Measurements from ENCODE around the gene MPC1.
"Not testable (repeated sequence)": the region's sequence is repeated elsewhere in the genome, so short reads cannot be mapped to it uniquely, and the experiment has no call there.

MPC1 gene

DNA sequence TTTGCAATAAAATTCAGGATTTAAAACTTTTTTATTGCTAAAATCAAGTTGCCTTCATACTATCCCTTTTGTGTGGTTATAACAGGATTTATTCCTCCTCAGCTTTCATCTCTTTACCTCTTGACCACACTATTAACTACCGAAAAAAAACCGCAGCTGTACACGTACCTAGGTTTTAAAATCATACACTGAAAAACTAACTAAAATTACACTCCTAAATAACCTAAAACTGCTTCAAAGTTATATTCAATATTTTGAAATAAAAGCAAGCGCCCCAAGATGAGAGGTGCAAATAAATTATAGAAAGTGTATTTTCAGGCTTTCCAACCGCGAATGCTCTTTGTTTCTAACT is 1.4 kb downstream of the MPC1 start:
- no peak for DNase-seq (ENCODE audit: low read depth in 2 of 2)

DNA sequence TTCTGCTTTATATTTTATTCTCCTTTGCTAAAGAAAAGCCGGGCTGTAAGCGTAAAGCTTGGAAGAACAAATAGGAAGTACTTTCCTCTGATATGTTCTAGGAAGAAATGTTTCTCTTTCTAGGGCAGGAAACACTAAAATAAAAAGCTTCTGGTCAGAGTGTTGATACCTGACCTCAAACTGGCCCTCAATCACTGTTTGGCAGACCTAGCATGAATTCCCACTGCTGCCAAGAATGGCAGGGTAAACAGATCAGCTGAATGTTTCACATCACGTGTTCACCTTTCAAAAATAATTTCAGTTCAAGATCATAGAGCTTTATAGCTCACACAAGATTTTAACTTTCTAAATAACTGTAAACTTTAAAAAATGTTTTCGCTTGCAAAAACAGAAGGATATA is 2.9 kb downstream of the MPC1 start:
- DNase-seq (ENCODE audit: low read depth in 2 of 2): no peak

DNA sequence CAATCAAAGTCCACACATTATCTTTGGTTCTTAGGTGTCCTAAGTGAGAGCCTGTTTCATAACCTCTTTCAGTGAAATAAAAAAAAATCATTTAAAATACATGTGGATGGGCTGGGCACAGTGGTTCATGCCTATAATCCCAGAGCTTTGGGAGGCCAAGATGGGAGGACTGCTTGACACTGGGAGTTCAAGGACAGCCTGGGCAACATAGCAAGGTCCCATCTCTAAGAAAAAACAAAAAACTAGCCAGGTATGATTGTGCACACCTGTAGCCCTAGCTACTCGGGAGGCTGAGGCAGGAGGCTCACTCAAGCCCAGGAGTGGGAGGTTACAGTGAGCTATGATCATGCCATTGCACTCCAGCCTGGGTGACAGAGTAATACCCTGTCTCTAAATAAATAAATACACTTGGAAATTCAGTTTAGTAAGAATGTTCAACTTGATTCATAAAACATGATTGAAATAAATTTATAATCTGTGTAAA is 3.6 kb downstream of the MPC1 start:
- no peak for DNase-seq (ENCODE audit: low read depth in 2 of 2)

DNA sequence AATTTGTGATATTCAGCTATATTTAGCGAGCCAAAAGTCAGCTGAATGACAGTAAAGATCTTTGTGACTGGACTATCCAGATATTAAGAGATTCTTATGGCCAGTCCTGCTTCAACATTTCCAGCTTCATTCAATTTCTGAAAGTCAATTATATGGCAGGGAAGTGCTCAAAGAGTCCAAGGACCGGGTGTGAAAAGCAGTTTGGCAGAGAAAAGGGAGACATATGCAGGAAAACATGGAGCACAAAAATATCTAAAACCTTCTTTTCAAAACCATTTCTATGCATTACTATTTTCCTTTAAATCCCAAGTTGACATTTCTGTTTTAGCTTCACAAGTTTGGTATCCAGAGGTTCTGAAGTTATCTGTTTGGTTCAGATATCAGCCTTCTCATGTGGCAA is 5.0 kb downstream of the MPC1 start:
- no peak for DNase-seq (ENCODE audit: low read depth in 2 of 2)

DNA sequence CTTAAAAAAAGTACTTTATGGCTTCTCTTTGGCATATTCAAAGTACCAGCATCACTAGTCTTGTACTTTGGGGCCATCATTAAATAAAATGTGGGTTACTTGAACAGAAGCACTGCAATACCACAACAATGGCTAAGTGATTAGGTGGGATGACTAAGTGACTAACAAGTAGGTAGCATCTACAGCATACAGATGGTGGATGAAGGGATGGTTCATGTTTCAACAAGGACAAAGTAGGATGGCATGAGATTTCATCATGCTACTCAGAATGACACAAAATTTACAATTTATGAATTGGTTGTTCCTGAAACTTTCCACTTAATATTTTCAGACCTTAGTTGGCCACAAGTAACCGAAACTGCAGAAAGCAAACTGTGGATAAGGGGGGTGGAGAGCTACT is 7.7 kb downstream of the MPC1 start:
- no peak for DNase-seq (ENCODE audit: low read depth in 2 of 2)

DNA sequence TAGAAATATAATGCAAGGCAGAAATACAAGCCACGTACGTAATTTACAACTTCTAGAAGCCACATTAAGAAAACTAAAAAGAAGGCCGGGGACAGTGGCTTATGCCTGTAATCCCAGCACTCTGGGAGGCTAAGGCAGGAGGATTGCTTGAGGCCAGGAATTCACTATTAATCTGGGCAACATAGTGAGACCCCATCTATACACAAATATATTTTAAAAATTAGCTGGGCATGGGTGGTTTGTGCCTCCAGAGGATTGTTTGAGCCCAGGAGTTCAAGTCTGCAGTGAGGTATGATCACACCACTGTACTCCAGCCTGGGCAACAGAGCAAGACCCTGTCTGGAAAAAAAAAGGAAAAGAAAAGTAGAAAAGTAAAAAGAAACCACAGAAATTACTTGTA is 12.3 kb downstream of the MPC1 start:
- no peak for DNase-seq (ENCODE audit: low read depth in 2 of 2)

DNA sequence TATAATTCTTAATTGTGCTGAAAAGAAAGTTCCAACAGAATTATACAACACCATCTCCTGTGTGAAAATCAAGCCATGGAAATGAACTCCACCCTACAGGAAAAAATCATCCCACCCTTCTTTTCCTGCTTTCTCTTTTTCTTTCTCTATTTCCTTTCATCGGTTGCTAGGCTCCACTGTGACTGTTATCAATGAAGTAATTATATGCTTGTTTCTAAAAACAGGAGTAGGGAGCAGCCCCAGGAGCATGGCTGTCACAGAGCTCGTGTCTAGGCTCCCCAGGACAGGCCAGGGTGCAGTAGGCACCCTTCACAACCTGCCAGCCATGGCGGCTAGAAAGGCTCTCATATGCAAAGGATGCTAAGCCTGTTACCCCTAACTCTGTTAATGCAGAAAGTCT is 13.0 kb downstream of the MPC1 start:
- DNase-seq (ENCODE audit: low read depth in 2 of 2): no peak

DNA sequence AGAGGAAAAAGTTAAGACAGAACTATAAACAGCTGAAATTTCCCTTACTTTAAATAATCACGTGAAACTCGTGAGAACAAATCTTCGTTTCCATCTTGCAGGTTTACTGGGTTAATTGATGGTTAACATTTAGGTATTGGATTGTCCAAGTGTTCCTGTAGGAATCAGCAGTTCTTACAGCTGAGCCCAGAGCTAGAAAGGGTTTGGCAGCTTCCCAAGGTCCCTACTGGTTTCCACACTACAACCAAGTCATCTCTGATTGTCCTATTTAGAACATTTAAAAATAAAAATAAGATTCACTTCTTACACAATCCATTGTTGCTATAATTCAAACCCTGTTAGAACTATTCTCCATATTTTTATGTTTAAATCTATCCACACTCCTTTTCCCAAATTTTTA is 15.8 kb downstream of the MPC1 start:
- no peak for DNase-seq (ENCODE audit: low read depth in 2 of 2)

DNA sequence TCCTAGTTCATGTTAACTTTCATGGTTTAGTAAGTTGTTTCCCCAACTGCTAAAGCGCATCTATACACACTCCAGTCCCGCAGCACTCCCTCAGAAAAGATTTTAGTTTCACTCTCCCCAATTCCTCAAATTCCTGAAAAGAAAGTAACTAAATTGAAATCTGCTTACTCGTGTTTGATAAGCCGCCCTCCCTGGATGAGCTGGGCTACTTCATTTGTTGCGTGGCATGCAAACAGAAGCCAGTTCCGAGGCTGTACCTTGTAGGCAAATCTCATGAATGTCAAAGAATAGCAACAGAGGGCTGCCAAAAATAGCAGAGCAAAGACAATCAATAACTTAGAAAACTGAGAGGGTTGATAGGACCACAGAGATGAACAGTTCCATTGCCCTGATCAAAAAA is 16.9 kb downstream of the MPC1 start:
- DNase-seq (ENCODE audit: low read depth in 2 of 2): no peak

DNA sequence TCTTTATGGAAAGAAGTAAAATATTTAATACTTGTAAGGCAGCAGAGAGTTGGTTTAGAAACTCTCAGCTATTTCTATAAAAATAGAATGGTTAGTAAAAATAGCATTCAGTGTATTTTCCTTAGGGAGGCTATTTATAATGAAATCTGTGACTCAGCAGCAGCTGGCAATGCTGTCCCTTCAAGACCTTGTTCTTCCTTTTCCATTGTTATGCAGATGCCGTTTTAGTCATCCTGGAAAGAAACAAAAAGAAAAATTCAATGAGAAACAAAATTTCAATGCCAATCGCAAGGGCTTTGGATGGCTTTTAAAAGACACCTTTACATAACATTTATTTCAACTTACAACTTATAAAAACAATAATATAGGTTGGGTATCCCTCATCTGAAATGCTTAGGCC is 17.5 kb downstream of the MPC1 start:
- no peak for DNase-seq (ENCODE audit: low read depth in 2 of 2)

DNA sequence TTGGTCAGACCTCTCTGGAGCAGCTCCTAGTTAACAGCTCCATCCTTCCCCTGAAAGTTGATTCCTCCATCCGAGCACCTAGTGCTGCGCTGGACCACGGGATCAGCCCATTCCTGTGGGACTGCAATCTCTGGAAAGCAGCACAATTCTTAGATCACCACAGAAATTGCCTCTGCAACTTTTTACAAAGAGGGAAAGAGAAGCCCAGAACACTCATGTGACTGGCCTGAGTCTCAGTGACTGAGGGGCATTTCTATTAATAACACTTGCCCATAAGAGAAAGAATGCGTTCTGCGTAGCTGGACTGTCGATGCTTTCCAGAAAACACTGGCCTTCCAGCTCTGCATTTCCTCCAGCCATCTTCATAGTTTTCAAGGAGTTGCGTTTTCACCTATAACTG is 18.3 kb downstream of the MPC1 start:
- DNase-seq (ENCODE audit: low read depth in 2 of 2): no peak

DNA sequence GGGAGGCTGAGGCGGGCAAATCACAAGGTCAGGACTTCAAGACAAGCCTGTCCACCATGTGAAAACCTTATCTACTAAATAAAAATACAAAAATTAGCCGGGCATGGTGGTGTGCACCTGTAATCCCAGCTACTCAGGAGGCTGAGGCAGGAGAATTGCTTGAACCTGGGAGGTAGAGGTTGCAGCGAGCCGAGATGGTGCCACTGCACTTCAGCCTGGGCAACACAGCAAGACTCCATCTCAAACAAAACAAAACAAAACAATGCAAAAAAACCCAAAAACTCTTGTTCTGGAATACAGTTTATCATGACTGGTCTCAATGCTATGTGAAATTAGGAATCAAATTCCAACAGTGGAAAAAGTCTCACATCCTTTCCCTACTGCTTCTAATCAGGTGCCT is 20.3 kb downstream of the MPC1 start:
- not testable (repeated sequence) for DNase-seq (ENCODE audit: low read depth in 2 of 2)

DNA sequence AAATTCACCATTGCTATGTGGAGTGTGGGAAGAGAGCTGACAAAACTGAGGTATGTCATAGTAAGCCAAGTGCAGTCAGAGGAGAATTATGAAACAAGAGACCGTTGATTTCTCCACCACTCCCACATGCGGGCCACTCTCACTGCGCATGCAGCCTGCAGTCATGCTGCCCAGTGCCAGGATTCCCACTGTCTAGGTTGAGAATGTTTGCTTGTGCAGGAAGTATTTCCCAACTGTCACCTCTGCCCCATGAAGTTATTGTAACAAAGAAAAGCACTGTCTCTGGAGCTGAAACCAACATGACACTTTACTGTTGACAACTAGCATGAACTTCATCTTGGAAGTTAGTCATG is 21.7 kb downstream of the MPC1 start:
- no peak for DNase-seq (ENCODE audit: low read depth in 2 of 2)

DNA sequence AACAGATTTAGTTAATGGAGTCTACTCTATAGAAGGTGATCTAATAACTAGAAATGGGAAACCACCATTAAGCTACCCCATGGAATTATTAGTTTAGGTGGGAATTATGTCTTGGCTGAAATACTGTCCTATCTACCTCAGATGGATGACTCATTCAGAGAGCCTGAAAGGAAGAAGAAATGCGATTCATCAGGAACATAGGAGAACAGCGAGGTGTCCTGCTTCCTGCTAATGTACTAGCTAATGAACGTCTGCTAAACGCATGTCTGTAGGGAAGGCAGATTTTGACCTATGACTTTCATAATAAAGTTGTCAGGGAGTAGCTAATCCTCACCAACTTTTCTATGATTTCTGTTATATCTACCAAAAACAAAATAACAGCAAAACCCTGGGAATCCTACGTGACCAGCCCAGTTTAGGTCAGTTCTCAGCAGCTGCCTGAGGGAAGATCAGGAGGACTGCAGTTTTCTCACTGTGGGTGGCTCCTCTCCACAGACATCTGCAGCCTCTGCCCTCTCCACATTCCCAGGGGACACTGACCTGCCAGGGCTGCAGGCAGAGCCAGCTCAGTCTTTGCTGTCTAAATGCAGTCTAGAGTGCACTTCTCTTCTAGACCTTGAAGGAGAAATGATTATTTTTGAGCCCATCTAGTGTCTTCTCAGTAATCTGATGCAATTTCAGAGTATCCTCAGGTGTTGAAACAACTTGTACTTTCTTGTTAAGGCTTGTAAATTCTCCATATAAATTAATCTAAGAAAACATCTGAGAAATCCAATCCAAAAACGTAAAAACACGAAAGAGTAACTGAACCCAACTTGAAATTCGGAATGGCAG is 22.3 kb downstream of the MPC1 start:
- no peak for DNase-seq (ENCODE audit: low read depth in 2 of 2)

DNA sequence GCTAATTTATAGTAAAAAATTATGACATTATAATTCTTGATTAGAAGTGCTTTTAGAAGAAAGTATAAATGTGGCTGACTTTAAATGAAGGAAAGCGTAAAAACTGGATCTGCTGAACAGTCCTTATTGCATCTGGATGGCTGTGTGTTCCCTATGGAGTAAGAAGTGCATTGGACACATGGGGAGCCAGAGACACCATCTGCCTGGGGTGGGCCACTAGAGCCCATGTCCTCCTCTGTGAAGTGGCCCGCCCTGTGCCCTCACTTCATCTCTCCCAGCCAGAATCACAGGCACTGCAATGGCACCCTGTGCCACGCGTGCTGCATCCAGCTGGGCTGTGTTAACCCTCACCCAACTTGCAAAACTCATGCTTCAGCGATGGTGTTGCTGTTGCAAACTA is 27.2 kb downstream of the MPC1 start:
- no peak for DNase-seq (ENCODE audit: low read depth in 2 of 2)

DNA sequence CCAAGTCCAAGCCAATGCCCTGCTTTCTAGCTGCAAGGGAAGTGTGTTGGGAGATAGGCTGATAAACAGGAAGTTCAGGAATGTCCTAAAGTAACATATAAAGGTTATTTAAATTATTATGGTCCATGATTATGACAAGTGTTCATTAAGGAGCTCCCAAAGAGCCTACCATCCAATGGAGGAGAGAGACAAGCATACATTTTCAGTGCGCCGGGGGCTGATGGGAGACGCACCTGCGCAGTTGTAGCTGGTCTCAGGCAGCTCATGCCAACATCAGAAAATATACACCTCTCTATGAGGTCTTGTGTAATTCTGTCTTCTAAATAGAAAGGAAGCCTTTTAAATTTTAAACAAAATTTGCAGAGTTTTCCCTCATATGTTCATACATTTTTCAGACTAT is 27.8 kb downstream of the MPC1 start:
- no peak for DNase-seq (ENCODE audit: low read depth in 2 of 2)

DNA sequence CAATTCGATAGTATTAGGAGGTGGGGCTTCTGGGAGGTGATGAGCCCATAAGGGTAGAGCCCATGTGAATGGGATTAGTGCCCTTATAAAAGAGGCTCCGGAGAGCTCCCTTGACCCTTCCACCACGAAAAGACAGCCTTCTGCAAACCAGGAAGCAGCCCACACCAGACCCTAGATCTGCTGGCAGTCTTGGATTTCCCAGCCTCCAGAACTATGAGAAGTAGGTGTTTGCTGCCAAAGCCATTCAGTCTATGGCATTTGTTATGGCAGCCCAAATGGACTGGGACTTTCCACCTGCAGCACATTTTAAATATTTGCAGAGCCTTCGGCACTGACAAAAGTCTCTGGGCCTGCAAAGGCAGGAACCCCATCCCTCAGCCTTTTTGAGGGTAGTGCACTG is 28.6 kb downstream of the MPC1 start:
- DNase-seq (ENCODE audit: low read depth in 2 of 2): no peak

DNA sequence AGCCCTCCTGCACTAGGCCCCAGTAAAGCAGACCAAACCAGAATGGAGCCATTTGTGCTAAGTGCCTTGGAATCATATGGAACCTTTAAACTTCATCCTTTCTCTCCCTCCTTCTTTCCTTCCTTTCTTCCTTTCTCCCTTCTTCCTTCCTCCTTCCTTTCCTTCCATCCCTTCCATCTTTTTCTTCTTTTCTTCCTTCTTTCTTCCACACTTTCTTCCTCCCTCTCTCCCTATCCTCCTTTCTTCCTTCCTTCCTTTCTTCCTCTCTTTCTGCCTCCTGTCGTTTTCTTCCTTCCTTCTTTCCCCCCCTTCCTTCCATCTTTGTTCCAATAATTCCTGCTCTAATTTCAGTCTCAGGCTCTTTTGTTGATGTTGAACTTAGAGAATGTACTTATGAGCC is 29.2 kb downstream of the MPC1 start:
- no peak for DNase-seq (ENCODE audit: low read depth in 2 of 2)

DNA sequence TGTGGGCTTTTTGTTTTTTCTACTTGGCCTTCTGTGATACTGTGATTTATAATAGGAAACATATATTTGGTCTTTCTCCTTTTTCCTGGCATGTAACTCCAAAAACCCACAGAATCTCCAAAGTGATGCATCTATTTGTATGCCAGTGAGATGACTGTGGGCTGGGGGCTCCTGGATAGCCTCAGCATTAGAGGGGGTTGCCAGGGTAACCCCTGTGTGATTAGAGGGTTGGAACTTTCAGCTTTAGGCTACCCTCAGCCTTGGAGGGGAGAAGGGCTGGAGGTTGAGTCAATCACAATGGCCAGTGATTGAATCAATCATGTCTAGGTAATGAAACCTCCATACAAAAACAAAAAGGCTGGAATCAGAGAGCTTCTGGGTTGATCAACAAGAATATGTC is 29.8 kb downstream of the MPC1 start:
- no peak for DNase-seq (ENCODE audit: low read depth in 2 of 2)

DNA sequence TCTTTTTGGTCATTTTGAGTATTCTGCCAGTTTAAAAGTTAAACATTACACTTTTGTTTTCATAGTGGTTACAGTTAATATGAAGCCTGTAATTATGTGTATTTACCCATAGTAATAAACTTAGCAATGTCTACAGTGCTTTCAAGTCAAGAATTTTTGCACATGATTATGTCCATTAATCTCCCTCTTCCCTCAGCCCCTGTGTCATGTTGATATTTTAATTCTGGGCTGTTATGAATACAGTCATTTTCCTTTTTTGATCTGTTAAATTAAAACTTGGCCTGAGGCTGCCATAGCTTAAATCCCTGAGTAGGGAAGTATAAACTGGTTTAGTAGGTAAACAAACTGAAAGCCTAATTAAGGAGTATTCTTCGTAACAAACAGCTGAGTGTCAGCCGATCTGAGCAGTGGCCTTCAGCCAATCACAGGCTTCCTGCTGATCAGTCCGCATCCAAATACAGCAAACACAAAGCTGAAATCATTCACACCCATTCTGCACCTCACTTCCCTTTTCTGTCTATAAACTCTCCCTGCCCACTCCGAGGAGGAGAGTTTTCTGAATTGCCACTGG is 30.9 kb downstream of the MPC1 start:
- no peak for DNase-seq (ENCODE audit: low read depth in 2 of 2)

DNA sequence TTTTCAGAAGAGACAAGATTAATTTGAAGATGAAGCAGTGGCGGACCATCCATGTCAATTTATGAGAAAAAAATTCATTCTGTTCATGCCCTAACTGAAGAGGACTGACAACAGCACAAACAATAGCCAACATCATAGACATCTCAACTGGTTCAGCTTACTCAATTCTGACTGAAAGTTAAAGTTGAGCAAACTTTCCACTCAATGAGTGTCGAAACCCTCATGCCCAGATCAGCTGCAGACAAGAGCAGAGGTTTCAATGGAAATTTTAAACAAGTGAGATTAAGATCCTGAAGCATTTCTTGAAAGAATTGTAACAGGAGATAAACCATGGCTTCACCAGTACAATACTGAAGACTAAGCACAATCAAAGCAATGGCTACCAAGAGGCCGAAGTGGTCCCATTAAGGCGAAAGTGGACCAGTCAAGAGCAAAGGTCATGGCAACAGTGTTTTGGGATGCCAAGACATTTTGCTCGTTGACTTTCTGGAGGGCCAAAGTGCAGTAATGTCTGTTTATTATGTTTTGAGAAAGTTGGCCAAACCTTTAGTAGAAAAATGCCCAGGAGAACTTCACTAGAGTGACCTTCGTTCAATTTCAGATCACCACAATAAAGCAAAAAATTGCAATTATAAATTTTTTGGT is 34.3 kb downstream of the MPC1 start:
- DNase-seq (ENCODE audit: low read depth in 2 of 2): no peak

DNA sequence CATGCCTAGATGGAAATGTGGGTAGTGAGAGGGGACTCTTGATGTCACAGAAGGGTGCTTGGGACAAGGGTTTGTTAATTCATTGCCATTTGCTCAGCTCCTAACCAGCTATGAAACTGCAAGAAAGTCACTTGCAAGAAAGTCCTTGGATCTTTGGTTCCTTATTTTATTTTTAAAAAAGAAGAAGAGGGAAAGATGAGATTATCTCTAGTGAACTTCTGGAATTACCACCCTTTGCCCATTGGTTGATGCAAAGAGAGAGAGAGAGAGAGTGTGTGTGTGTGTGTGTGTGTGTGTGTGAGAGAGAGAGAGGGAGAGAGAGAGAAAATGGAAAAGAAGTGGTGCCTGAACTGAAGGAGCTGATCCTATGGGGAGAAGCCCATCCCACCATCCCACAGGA is 35.8 kb downstream of the MPC1 start:
- no peak for DNase-seq (ENCODE audit: low read depth in 2 of 2)

DNA sequence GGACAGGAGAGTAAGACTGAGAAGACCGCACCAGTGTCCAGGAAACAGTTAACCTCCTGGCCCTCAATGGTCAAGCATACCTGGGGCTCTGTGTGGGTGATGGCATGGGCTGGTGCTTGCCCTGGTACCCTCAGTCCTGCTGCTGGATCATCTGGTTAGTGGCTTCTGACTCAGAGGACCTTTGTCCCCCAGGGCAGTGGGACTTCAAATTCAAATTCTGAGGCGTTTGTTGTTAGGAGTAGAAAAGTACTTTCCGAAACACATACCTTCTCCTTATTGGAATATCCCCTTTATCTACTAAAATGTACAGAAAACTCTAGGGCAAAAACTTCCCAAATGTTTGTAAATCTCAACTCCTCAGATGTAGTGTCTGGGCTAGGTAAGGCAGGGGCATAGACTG is 36.3 kb downstream of the MPC1 start:
- DNase-seq (ENCODE audit: low read depth in 2 of 2): no peak

Data from fibroblast of skin of left biceps (primary cell).